ENCODE measurements around the gene ICAM2. TPM values are rescaled to one million over a fixed set of nuclear protein-coding genes. Genes with fewer than 3 reads are reported as not detected.

ICAM2 gene
- total RNA-seq, 4 donors from 2014 or later: 39.7 to 82.4 (median 56.3) TPM

- in situ Hi-C loops (cut with MboI; ENCODE audit: low sequenced_read_pairs in 4 of 4) (no loop called here), intact Hi-C loops (cut with DNase I; ENCODE audit: low total_unique reads) (no loop called here)
- ATAC-seq: peak in 1 of 2 donors; percentile 53
- Histone ChIP-seq H3K27ac (peak overlapping the region; percentile 65 to 80 (median 74)), H3K36me3 (no peaks in the 10 kb centered on the region), H3K27me3 (peaks cover 12 to 23% (median 23%) of the 10 kb centered on the region in 3 donors), H3K4me3 (no peak overlapping the region), H3K9me3 (no peaks in the 10 kb centered on the region), H3K4me1 (peaks cover 16 to 21% of the 10 kb centered on the region in 2 donors)
- DNase-seq: peak in 1 of 2 donors; percentile 48
- TF ChIP-seq POLR2A (IDR thresholded peaks at IDR 0.05) (no peak), CTCF (IDR thresholded peaks at IDR 0.05 in 4 of 5, conservative IDR thresholded peaks at IDR 0.05 in 1 of 5) (no peak)
These were observed 18.5 kb downstream of the ICAM2 start for GRCh38 chr17:64001763-64002529.

- no peaks in the 10 kb centered on the region for H3K36me3 ChIP-seq
- H3K9me3 ChIP-seq: no peaks in the 10 kb centered on the region
- ATAC-seq: no peak
- peaks cover 12 to 23% (median 23%) of the 10 kb centered on the region in 3 donors for H3K27me3 ChIP-seq
- no peak for TF ChIP-seq POLR2A (IDR thresholded peaks at IDR 0.05)
- no peak for TF ChIP-seq CTCF (IDR thresholded peaks at IDR 0.05 in 4 of 5, conservative IDR thresholded peaks at IDR 0.05 in 1 of 5)
- peak overlapping the region; percentile 65 to 80 (median 74) for H3K27ac ChIP-seq
- intact Hi-C loops (cut with DNase I; ENCODE audit: low total_unique reads): no loop called here
- no peak for DNase-seq
- H3K4me3 ChIP-seq: no peak overlapping the region
- in situ Hi-C loops (cut with MboI; ENCODE audit: low sequenced_read_pairs in 4 of 4): no loop called here
- peaks cover 15 to 16% of the 10 kb centered on the region in 2 donors for H3K4me1 ChIP-seq
These were observed 19.3 kb downstream of the ICAM2 start for GRCh38 chr17:64001091-64001579.

- DNase-seq (no peak), ATAC-seq (no peak)
- peak overlapping the region in 2 of 4 donors; percentile 6 to 76 for H3K27ac ChIP-seq
- no peak overlapping the region for H3K4me3 ChIP-seq
- H3K4me1 ChIP-seq: peaks cover 15 to 16% of the 10 kb centered on the region in 2 donors
- in situ Hi-C loops (cut with MboI; ENCODE audit: low sequenced_read_pairs in 4 of 4) (no loop called here), intact Hi-C loops (cut with DNase I; ENCODE audit: low total_unique reads) (no loop called here)
- H3K36me3 ChIP-seq: no peaks in the 10 kb centered on the region
- H3K27me3 ChIP-seq: peaks cover 12 to 23% (median 23%) of the 10 kb centered on the region in 3 donors
- no peak for TF ChIP-seq POLR2A (IDR thresholded peaks at IDR 0.05)
- H3K9me3 ChIP-seq: no peaks in the 10 kb centered on the region
These were observed 20.5 kb downstream of the ICAM2 start for GRCh38 chr17:63999680-64000531.

GRCh38 chr17:63998721-63999679 lies 21.4 kb downstream of the ICAM2 start:
- Histone ChIP-seq H3K27ac (peak overlapping the region in 2 of 4 donors; percentile 65 to 66), H3K9me3 (no peaks in the 10 kb centered on the region), H3K36me3 (no peaks in the 10 kb centered on the region), H3K4me3 (peak overlapping the region; percentile 51 to 64 (median 58)), H3K27me3 (peaks cover 12 to 23% (median 23%) of the 10 kb centered on the region in 3 donors), H3K4me1 (peaks cover 15 to 16% of the 10 kb centered on the region in 2 donors)
- intact Hi-C loops (cut with DNase I; ENCODE audit: low total_unique reads) (no loop called here), in situ Hi-C loops (cut with MboI; ENCODE audit: low sequenced_read_pairs in 4 of 4) (no loop called here)
- DNase-seq: no peak
- TF ChIP-seq CTCF (IDR thresholded peaks at IDR 0.05 in 4 of 5, conservative IDR thresholded peaks at IDR 0.05 in 1 of 5) (no peak), POLR2A (IDR thresholded peaks at IDR 0.05) (no peak)
- ATAC-seq: no peak
